ENCODE results near the gene LPCAT4. TPM values are rescaled to one million over a fixed set of nuclear protein-coding genes. Genes with fewer than 3 reads are reported as not detected.

The LPCAT4 gene
- total RNA-seq, 2 experiments from 2014 or later = 44.3 to 74.5 TPM

- H3K4me2 ChIP-seq (ENCODE audit: low read length) = no peak overlapping the region
- ChIA-PET CTCF (ENCODE audit: unreplicated experiment) (no interaction called here), POLR2A (interaction anchor here (0.7 to 0.9 kb wide), 2 partner anchors 13 to 15 kb away, joined by 3 to 4 read pairs; no protein-coding TSS in a partner anchor)
- no peaks in the 10 kb centered on the region for H4K20me1 ChIP-seq (ENCODE audit: insufficient read depth, low read length)
- no peak overlapping the region for H2AFZ ChIP-seq (ENCODE audit: low read length)
- H3K36me3 ChIP-seq (ENCODE audit: insufficient read depth, low read length) = no peaks in the 10 kb centered on the region
- no peak overlapping the region for H3K27ac ChIP-seq (ENCODE audit: low read depth, low read length, poor library complexity, severe bottlenecking)
- no peak for TF ChIP-seq EZH2phosphoT487 (IDR thresholded peaks at IDR 0.05; ENCODE audit: borderline replicate concordance, low read depth, low read length)
- no peak for TF ChIP-seq CTCF (conservative IDR thresholded peaks at IDR 0.05; ENCODE audit: low read length)
- intact Hi-C loops (cut with micrococcal nuclease; ENCODE audit: unreplicated experiment) = no loop called here
- BruUV-seq (replicated peaks) = no TSS peak
- peaks cover 7% of the 10 kb centered on the region for H3K4me1 ChIP-seq (ENCODE audit: insufficient read depth, low read length, poor library complexity, severe bottlenecking)
- H3K79me2 ChIP-seq (ENCODE audit: insufficient read depth, low read depth, low read length) = no peaks in the 10 kb centered on the region
- no peak overlapping the region for H3K4me3 ChIP-seq (ENCODE audit: low read depth, low read length, poor library complexity, severe bottlenecking)
- no peaks in the 10 kb centered on the region for H3K9me2 ChIP-seq (ENCODE audit: insufficient read depth, low read length)
- no peaks in the 10 kb centered on the region for H3K9me3 ChIP-seq (ENCODE audit: low read length)
- no peak for DNase-seq (ENCODE audit: low spot score)
Observed at GRCh38 chr15:34314491-34315490, 52.2 kb downstream of the LPCAT4 start.

- ChIA-PET POLR2A (no interaction called here), CTCF (ENCODE audit: unreplicated experiment) (no interaction called here)
- H3K4me2 ChIP-seq (ENCODE audit: low read length) = no peak overlapping the region
- no peak for DNase-seq (ENCODE audit: low spot score)
- no TSS peak for BruUV-seq (replicated peaks)
- H3K36me3 ChIP-seq (ENCODE audit: insufficient read depth, low read length) = no peaks in the 10 kb centered on the region
- H3K79me2 ChIP-seq (ENCODE audit: insufficient read depth, low read depth, low read length) = no peaks in the 10 kb centered on the region
- no peaks in the 10 kb centered on the region for H3K9me3 ChIP-seq (ENCODE audit: low read length)
- intact Hi-C loops (cut with micrococcal nuclease; ENCODE audit: unreplicated experiment) = no loop called here
- no peaks in the 10 kb centered on the region for H3K4me1 ChIP-seq (ENCODE audit: insufficient read depth, low read length, poor library complexity, severe bottlenecking)
- H3K4me3 ChIP-seq (ENCODE audit: low read depth, low read length, poor library complexity, severe bottlenecking) = no peak overlapping the region
- H3K9me2 ChIP-seq (ENCODE audit: insufficient read depth, low read length) = no peaks in the 10 kb centered on the region
- H2AFZ ChIP-seq (ENCODE audit: low read length) = no peak overlapping the region
- H3K27ac ChIP-seq (ENCODE audit: low read depth, low read length, poor library complexity, severe bottlenecking) = no peak overlapping the region
- no peaks in the 10 kb centered on the region for H4K20me1 ChIP-seq (ENCODE audit: insufficient read depth, low read length)
- TF ChIP-seq CTCF (conservative IDR thresholded peaks at IDR 0.05; ENCODE audit: low read length) = no peak
Observed at GRCh38 chr15:34311563-34311962, 55.4 kb downstream of the LPCAT4 start.

Small RNA genes within 50 kb of the gene (microRNA-seq; reads per million reads assigned to microRNA genes)
- not detected for gene MIR1233-1 (ENCODE audit: borderline replicate concordance)

Small RNA genes within 50 kb of the gene (small RNA-seq; reads per million reads assigned to genes)
- gene MIR1233-1 (not detected), gene RF00019 (not detected)

Other genes with a start within 250 kb of the LPCAT4 start
- gene KATNBL1, start 157.1 kb downstream of the LPCAT4 start, total RNA-seq (2014; rRNA removed; shearing (Covaris generic)) = 44.8 and 47.5 TPM in 2 replicates
- gene KATNBL1, start 157.1 kb downstream of the LPCAT4 start, total RNA-seq (2022) = 64.6 and 77.2 TPM in 2 replicates
- gene EMC4, start 142.2 kb downstream of the LPCAT4 start, total RNA-seq (2014; rRNA removed; shearing (Covaris generic)) = 90.7 and 126 TPM in 2 replicates
- 65.5 and 73.0 TPM in 2 replicates for gene EMC4, start 142.2 kb downstream of the LPCAT4 start, total RNA-seq (2022)
- 8.9 and 11.5 TPM in 2 replicates for gene SLC12A6, start 29.4 kb downstream of the LPCAT4 start, total RNA-seq (2014; rRNA removed; shearing (Covaris generic))
- 14.9 and 16.1 TPM in 2 replicates for gene SLC12A6, start 29.4 kb downstream of the LPCAT4 start, total RNA-seq (2022)
- 115 and 191 TPM in 2 replicates for gene NOP10, start 24.1 kb downstream of the LPCAT4 start, total RNA-seq (2014; rRNA removed; shearing (Covaris generic))
- gene NOP10, start 24.1 kb downstream of the LPCAT4 start, total RNA-seq (2022) = 125 and 130 TPM in 2 replicates
- not detected in 2 replicates for gene NUTM1, start 23.9 kb downstream of the LPCAT4 start, total RNA-seq (2014; rRNA removed; shearing (Covaris generic))
- not detected in 2 replicates for gene NUTM1, start 23.9 kb downstream of the LPCAT4 start, total RNA-seq (2022)
- gene GOLGA8A, start 70.6 kb upstream of the LPCAT4 start, total RNA-seq (2014; rRNA removed; shearing (Covaris generic)) = 8.5 and 9.3 TPM in 2 replicates
- gene GOLGA8A, start 70.6 kb upstream of the LPCAT4 start, total RNA-seq (2022) = 10.7 and 10.8 TPM in 2 replicates
- gene GOLGA8B, start 216.5 kb upstream of the LPCAT4 start, total RNA-seq (2014; rRNA removed; shearing (Covaris generic)) = 71.7 and 91.3 TPM in 2 replicates
- gene GOLGA8B, start 216.5 kb upstream of the LPCAT4 start, total RNA-seq (2022) = 125 and 136 TPM in 2 replicates

Measured in OCI-LY7 (cell line).